Activated T-cell treated with anti-CD3 and anti-CD28 coated beads, Interleukin-2, amount 50 U/mL, for 24 hours (primary cell): ENCODE results near the gene RBBP4.
A peak's percentile ranks its signal among the peaks of the same experiment; 100 is the strongest.
"Not testable (repeated sequence)": the region's sequence is repeated elsewhere in the genome, so short reads cannot be mapped to it uniquely, and the experiment has no call there.

Experiments used
- DNase-seq: peaks from one replicate; pipeline ENCODE4 v3.0.0-alpha.2; 2020
- H3K27ac Mint-ChIP-seq: 2 replicates; pipeline ENCODE4 v1.8.0; 2020; ENCODE audit warnings: mild to moderate bottlenecking, mixed read lengths
- H3K27me3 Mint-ChIP-seq: 2 replicates; pipeline ENCODE4 v1.8.0; 2020; ENCODE audit warnings: mixed read lengths
- H3K36me3 Mint-ChIP-seq: 2 replicates; pipeline ENCODE4 v1.8.0; 2020; ENCODE audit warnings: low read depth, mixed read lengths
- H3K4me1 Mint-ChIP-seq: 2 replicates; pipeline ENCODE4 v1.8.0; 2020; ENCODE audit warnings: low read depth, mixed read lengths
- H3K4me3 Mint-ChIP-seq: 2 replicates; pipeline ENCODE4 v1.8.0; 2020; ENCODE audit warnings: mild to moderate bottlenecking, moderate library complexity, mixed read lengths
- H3K9me3 Mint-ChIP-seq: 2 replicates; pipeline ENCODE4 v1.8.0; 2020; ENCODE audit warnings: mixed read lengths

Gene RBBP4

DNA sequence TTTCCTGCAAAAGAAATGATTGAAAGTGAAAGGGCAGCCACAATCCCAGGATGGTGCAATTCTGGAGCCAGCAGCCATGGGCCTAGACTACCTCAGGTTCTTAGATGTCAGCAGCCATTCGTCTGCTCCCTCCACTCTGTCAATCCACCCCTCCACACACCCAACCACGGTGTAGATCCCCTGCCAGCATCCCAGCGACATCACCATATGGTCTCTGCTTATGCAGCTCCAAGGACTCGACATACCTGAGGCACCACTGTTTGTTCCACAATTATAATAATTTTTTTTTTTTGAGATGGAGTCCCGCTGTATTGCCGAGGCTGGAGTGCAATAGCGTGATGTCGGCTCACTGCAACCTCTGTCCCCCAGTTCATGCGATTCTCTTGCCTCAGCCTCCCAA is 45.0 kb downstream of the RBBP4 start:
- Mint-ChIP-seq H3K4me3 (no peak overlapping the region), H3K27me3 (peaks cover 4% of the 10 kb centered on the region), H3K9me3 (no peaks in the 10 kb centered on the region), H3K36me3 (no peaks in the 10 kb centered on the region), H3K4me1 (no peaks in the 10 kb centered on the region), H3K27ac (no peak overlapping the region)
- no peak for DNase-seq

DNA sequence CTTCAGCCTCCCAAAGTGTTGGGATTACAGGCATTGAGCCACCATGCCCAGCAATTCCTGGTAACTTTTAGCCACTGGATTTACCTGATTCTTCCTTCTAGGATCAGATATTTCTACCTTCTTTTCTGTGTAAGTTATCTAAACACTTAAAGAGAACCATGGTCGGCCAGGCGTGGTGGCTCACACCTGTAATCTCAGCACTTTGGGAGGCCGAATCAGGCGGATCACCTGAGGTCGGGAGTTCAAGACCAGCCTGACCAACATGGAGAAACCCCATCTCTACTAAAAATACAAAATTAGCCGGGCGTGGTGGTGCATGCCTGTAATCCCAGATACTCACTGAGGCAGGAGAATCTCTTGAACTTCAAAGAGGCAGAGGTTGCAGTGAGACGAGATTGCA is 46.0 kb downstream of the RBBP4 start:
- not testable (repeated sequence) for DNase-seq, H3K27ac Mint-ChIP-seq, H3K4me3 Mint-ChIP-seq, H3K4me1 Mint-ChIP-seq, H3K36me3 Mint-ChIP-seq, H3K9me3 Mint-ChIP-seq
- peaks cover 13% of the 10 kb centered on the region for H3K27me3 Mint-ChIP-seq

DNA sequence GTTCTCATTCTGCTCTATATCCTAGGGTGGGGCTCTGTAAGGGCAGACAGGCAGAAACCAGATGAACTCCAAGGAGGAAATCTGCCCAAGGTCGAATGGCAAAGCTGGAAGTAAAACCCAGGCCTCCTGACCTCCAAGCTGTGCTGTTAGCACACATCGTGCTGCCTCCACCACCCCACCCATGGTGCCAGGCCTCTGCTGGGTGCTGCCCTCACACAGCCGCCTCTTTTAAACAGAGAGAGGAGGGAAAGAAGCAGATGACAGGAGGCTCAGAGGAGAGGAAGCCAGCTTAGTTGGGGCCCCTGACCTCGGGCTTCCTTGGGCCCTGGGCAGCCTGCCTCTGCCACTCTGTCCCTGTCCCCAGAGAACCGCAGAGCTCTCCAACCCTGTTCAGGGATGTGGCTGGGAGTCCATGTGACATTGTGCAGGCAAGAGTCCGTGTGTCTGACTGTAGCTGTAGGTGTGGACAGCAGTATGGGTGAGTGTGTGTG is 50.5 kb downstream of the RBBP4 start:
- Mint-ChIP-seq H3K4me1 (peaks cover 10% of the 10 kb centered on the region), H3K27me3 (peaks cover 47% of the 10 kb centered on the region), H3K27ac (no peak overlapping the region), H3K36me3 (no peaks in the 10 kb centered on the region), H3K4me3 (peak overlapping the region; percentile 47), H3K9me3 (no peaks in the 10 kb centered on the region)
- DNase-seq: no peak

DNA sequence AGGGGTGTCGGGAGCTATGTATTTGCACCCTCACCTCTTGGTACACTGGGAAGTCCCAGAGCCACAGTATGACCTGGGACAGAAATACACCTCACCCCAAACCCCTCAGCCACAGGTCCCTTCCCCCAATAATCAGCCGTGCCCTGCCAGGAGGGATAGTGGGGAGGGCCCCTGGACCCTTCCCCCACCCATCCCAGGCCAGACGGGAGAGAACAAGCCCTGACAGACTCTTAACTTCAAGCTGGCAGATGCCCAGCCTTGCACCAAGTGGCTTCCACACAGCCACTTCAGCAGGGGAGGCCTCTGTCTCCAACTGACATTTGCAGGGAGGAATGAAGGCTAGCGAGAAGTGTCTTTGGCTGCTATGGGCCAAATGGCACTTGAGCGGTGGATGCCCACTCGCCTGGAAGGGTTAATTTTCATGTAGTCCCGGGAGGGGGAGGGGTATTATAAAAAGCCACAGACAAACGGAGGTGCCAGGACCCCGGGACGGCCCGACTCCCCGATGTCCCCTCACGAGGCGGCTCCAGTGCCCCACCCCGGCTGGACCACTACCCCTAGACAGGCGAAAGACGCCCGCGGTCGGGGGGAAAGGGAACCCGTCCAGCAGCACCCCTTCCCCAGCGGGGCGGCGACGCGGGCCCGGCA is 51.1 kb downstream of the RBBP4 start:
- H3K9me3 Mint-ChIP-seq: no peaks in the 10 kb centered on the region
- H3K27ac Mint-ChIP-seq: no peak overlapping the region
- DNase-seq: no peak
- no peaks in the 10 kb centered on the region for H3K36me3 Mint-ChIP-seq
- peaks cover 10% of the 10 kb centered on the region for H3K4me1 Mint-ChIP-seq
- H3K27me3 Mint-ChIP-seq: peaks cover 50% of the 10 kb centered on the region
- peak overlapping the region; percentile 47 for H3K4me3 Mint-ChIP-seq

DNA sequence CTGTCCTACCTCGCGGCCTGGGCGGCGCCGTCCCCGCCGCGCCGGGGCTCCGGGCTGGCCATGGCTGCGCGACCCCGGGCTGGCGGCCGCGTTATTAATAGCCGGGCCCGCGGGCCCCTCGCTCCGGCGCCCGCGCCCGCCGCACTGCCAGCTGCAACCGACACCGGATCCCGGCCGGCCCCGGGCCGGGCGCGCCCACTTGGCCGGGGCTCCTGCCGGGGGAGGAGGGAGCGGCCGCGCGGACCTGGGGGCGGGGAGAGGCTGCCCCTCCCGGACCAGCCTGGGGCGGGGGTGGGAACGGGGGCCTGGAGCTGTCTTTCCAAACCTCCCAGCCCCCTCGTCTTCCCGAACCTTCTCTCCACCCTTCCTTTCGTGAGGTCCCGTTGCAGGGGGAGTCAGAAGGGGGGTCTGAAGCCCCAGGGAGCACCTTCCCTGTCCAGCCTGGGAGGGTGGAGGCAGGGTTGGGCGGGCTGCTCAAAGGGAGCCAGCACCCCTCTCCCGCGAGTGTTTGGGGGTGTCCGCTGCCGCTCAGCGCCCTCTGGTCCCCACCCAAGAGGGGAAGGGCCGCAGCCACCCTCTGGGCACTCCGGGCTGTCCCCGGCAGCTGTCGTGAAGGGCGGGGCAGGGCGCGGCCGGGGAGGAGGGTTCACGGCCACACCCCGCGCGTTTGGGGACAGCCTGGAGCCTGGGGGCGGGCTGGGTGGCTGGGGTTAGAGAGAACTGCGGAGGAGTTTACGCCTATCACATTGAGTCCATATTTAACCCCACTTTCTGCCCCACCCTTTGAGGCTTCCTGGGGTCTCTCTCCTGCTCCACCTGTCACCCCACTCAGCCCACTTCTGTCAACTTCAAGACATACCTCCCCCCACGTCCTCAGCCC is 51.8 kb downstream of the RBBP4 start, which contains the start of gene SYNC:
SYNC (minus strand) TSS at position 172 of the 880 bp plus-strand sequence; CDS start at position 62, 110 bp downstream.
- Mint-ChIP-seq H3K27me3 (peaks cover 54% of the 10 kb centered on the region), H3K36me3 (no peaks in the 10 kb centered on the region), H3K4me1 (peaks cover 10% of the 10 kb centered on the region), H3K27ac (no peak within 1 kb of the TSS), H3K9me3 (no peaks in the 10 kb centered on the region), H3K4me3 (peak within 1 kb of the TSS; percentile 47)
- DNase-seq: no peak

DNA sequence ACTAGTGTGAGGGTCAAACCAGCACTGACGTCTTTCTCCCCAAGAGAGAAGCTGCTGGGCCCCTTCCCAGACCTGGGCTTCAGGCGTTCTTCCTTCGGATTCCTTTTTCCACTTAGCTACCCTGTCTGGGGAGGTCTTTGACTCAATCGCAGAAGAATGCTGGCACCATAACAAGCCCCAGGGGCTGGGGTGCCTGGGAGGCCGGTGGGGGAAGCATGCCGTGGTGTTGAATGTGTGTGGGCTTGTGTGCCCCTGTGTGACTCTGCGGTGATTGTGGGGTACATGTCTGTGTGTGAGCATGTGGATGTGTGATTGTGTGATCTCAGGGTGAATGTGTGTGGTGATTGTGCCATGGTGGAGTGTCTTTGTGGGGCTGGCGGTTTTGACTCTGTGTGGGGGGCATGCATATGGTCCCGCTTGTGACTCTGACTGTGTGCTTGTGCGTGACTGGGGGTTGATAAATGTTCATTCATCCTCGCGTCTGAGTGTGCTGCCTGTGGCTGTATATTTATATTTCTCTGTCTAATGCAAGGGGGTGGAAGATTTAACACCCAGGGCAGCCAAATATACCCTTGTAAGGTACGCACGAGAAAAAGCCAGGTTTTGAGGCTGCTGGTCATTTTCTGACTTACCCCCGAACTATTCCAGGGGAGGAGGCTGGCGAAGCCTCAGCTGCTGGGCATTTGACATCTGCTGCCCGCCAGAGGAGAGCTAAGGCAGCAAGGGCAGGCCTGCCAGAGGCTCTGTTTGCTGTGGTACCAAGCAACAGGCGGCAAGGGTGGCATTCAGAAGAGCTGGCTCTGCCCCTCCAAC is 52.7 kb downstream of the RBBP4 start:
- no peak for DNase-seq
- Mint-ChIP-seq H3K27me3 (peaks cover 54% of the 10 kb centered on the region), H3K4me3 (peak overlapping the region; percentile 33)

DNA sequence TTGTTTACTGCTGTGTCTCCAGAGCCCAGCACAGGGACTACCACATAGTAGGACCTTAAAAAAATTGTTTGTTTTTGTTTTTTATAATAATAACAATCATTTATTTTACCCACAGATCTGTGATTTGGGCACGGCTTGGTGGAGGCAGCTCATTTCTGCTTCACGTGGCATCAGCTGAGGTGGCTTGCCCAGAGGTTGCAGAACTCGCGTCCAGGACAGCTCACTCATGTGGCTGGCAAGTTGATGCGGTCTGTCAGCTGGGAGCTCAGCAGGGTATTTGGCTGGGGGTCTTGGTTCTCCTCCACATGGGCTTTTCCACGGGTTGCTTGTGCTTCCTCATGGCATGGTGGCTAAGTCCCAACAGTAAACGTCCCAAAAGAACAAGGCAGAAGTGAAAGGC is 54.5 kb downstream of the RBBP4 start:
- no peak for DNase-seq
- no peak overlapping the region for H3K4me3 Mint-ChIP-seq
- no peaks in the 10 kb centered on the region for H3K9me3 Mint-ChIP-seq
- H3K4me1 Mint-ChIP-seq: peaks cover 10% of the 10 kb centered on the region
- peaks cover 51% of the 10 kb centered on the region for H3K27me3 Mint-ChIP-seq
- H3K36me3 Mint-ChIP-seq: no peaks in the 10 kb centered on the region
- H3K27ac Mint-ChIP-seq: no peak overlapping the region

More for the DNA sequence above, 52.7 kb downstream of the RBBP4 start:
- Mint-ChIP-seq H3K36me3 (no peaks in the 10 kb centered on the region), H3K9me3 (no peaks in the 10 kb centered on the region), H3K27ac (no peak overlapping the region), H3K4me1 (peaks cover 10% of the 10 kb centered on the region)

DNA sequence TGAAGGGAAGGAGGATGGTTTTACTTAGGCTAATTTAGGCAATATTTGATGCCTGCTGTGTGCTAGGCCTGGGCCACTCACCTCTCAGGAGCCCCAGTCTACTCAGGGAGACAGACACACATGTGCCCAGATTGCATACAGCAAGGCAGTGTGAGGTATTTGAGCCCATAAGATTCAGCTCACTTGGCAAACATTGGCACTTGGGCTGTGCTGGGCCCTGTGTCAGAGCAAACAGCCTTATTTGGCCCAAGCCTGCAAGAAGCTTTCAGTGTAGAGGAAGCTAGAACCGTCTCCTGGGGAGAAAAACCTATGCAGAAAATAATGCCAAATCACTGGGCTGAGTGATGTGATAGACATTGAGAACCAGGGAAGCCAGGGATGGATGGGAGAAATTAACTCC is 55.5 kb downstream of the RBBP4 start:
- H3K27me3 Mint-ChIP-seq: peaks cover 46% of the 10 kb centered on the region
- H3K27ac Mint-ChIP-seq: no peak overlapping the region
- no peak overlapping the region for H3K4me3 Mint-ChIP-seq
- no peaks in the 10 kb centered on the region for H3K9me3 Mint-ChIP-seq
- peaks cover 10% of the 10 kb centered on the region for H3K4me1 Mint-ChIP-seq
- no peaks in the 10 kb centered on the region for H3K36me3 Mint-ChIP-seq
- no peak for DNase-seq

DNA sequence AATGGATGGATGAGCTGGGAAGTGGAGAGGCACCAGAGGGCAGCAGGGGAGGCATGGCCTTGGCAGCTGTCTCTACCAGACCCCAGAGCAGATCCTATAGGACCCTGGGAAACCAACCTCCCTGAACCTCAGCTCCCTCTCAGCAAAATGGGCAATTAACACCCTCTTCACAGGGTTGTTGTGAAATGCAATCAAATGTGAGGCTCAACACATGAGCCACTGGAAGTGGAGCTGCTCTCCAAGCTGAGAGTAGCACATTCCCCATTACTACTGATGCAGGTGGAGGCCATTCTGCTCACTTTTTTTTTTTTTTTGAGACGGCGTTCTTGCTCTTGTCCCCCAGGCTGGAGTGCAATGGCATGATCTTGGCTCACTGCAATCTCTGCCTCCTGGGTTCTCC is 58.1 kb downstream of the RBBP4 start:
- no peak for DNase-seq
- Mint-ChIP-seq H3K27me3 (peaks cover 28% of the 10 kb centered on the region), H3K9me3 (no peaks in the 10 kb centered on the region), H3K27ac (no peak overlapping the region), H3K36me3 (no peaks in the 10 kb centered on the region), H3K4me1 (peaks cover 4% of the 10 kb centered on the region), H3K4me3 (no peak overlapping the region)

DNA sequence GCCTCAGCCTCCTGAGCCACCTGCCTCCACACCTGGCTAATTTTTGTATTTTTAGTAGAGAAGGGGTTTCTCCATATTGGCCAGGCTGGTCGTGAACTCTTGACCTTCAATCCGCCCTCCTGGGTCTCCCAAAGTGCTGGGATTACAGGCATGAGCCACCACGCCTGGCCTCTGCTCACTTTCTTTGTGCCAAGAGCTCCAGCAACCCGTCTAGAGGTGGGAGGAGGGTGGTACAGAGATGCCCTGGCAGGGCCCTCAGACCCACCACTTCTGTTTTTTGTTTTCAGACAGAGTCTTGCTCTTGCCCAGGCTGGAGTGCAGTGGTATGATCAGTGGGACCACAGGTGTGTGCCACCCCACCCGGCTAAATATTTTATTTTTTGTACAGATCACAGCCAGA is 58.5 kb downstream of the RBBP4 start:
- Mint-ChIP-seq H3K27me3 (peaks cover 24% of the 10 kb centered on the region), H3K36me3 (no peaks in the 10 kb centered on the region), H3K9me3 (no peaks in the 10 kb centered on the region), H3K4me3 (no peak overlapping the region), H3K4me1 (peaks cover 4% of the 10 kb centered on the region), H3K27ac (no peak overlapping the region)
- DNase-seq: no peak

DNA sequence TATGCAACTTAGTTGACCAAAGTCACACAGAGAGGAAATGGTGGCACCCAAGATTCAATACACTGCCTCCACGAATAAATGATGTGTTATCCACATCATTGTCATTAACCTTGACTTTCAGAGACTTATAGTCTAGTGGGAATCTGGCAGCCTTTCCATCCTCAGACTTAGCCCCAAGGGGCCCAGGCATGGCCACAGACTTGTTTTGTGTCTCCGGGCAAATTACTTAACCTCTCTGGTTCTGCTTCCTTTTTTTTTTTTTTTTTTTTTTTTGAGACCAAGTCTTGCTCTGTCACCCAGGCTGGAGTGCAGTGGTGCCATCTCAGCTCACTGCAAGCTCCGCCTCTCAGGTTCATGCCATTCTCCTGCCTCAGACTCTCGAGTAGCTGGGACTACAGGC is 60.2 kb downstream of the RBBP4 start:
- not testable (repeated sequence) for H3K4me3 Mint-ChIP-seq, DNase-seq, H3K9me3 Mint-ChIP-seq, H3K36me3 Mint-ChIP-seq, H3K27me3 Mint-ChIP-seq, H3K27ac Mint-ChIP-seq, H3K4me1 Mint-ChIP-seq

DNA sequence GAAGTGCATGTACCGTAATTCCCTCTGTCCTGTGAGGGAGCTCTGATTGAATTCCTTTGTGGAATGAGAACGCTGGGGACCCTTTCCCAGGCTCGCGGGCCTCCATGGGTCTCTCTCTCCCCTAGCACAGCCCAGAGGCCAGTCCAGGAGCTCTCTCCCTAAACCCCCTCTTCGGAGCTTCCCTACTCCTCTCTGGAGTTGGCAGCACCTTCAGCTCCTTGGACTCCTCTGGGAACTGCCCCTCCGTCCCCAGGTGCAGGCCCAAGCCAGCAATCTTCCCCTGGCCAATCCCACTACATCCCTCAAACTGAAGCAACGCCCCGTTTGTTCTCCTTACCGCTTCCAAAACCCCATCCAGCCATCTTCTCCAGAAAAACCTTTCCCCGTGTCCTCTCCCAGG is 62.1 kb downstream of the RBBP4 start:
- Mint-ChIP-seq H3K27me3 (no peaks in the 10 kb centered on the region), H3K27ac (no peak overlapping the region), H3K4me1 (peaks cover 8% of the 10 kb centered on the region), H3K9me3 (no peaks in the 10 kb centered on the region), H3K4me3 (no peak overlapping the region), H3K36me3 (no peaks in the 10 kb centered on the region)
- no peak for DNase-seq

DNA sequence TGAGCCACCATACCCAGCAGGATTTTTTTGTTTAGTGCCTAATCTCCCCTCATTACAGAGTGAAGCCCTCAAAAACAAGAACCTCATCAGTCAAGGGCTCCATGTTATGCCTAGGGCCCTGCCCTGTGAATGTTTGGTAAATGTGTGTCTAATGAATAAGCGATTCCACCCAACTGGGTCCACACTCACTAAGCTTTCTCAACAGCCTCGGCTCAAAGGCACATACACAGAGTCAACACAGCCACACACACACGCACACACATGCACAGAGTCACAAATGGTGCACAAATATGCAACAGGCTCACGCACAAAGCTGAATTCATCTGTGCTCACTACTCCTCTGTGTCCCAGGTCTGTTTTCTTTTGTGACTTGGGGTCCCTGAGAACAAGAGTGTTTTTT is 63.3 kb downstream of the RBBP4 start:
- Mint-ChIP-seq H3K36me3 (no peaks in the 10 kb centered on the region), H3K9me3 (no peaks in the 10 kb centered on the region), H3K4me3 (no peak overlapping the region), H3K4me1 (peaks cover 8% of the 10 kb centered on the region), H3K27me3 (no peaks in the 10 kb centered on the region), H3K27ac (no peak overlapping the region)
- DNase-seq: no peak

DNA sequence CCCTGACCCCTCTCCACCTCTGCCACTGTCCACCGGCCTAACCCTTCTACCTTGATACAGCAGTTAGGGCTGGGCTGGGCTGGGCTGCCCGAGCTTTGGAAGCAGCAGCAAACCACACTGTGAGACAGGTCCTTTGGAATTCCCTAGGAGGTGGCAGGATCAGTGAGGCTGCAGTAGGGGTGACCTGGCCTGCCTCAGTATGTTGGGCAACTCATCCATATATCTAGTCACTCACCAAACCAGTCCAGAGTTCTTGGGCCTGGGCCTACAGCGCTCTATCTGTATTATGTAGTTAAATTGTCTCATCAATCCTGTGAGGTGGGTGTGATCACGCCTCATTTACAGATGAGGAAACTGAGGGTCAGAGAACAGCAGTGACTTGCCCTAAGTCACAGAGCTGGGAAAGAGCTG is 64.9 kb downstream of the RBBP4 start:
- no peak overlapping the region for H3K27ac Mint-ChIP-seq
- no peaks in the 10 kb centered on the region for H3K36me3 Mint-ChIP-seq
- DNase-seq: no peak
- H3K4me3 Mint-ChIP-seq: no peak overlapping the region
- H3K27me3 Mint-ChIP-seq: peaks cover 2% of the 10 kb centered on the region
- H3K4me1 Mint-ChIP-seq: peaks cover 8% of the 10 kb centered on the region
- H3K9me3 Mint-ChIP-seq: no peaks in the 10 kb centered on the region
